ENCODE results near the gene VANGL1. TPM values are rescaled to one million over a fixed set of nuclear protein-coding genes. Genes with fewer than 3 reads are reported as not detected.

VANGL1 gene
- total RNA-seq, 1 donor from 2014 or later = 14.8 TPM

- no peak for DNase-seq (ENCODE audit: low read depth in 2 of 2)
These were observed 1.9 kb downstream of the VANGL1 start for GRCh38 chr1:115643666-115644065.

GRCh38 chr1:115644109-115644508, 2.3 kb downstream of the VANGL1 start:
- DNase-seq (ENCODE audit: low read depth in 2 of 2) = no peak

GRCh38 chr1:115647047-115647446, 5.3 kb downstream of the VANGL1 start:
- DNase-seq (ENCODE audit: low read depth in 2 of 2) = peak; percentile 81 to 82

GRCh38 chr1:115647507-115647906, 5.7 kb downstream of the VANGL1 start:
- DNase-seq (ENCODE audit: low read depth in 2 of 2) = peak in 1 of 2 donors; percentile 19

GRCh38 chr1:115647919-115648650, 6.3 kb downstream of the VANGL1 start:
- DNase-seq (ENCODE audit: low read depth in 2 of 2) = no peak

- peak in 1 of 2 donors; percentile 80 for DNase-seq (ENCODE audit: low read depth in 2 of 2)
These were observed 7.2 kb downstream of the VANGL1 start for GRCh38 chr1:115648717-115649691.

- peak in 1 of 2 donors; percentile 30 for DNase-seq (ENCODE audit: low read depth in 2 of 2)
These were observed 8.2 kb downstream of the VANGL1 start for GRCh38 chr1:115649964-115650363.

- no peak for DNase-seq (ENCODE audit: low read depth in 2 of 2)
These were observed 9.2 kb downstream of the VANGL1 start for GRCh38 chr1:115650961-115651360.

GRCh38 chr1:115651391-115651790, 9.6 kb downstream of the VANGL1 start:
- no peak for DNase-seq (ENCODE audit: low read depth in 2 of 2)

GRCh38 chr1:115652236-115652788, 10.5 kb downstream of the VANGL1 start:
- DNase-seq (ENCODE audit: low read depth in 2 of 2) = no peak

GRCh38 chr1:115654125-115654524, 12.4 kb downstream of the VANGL1 start:
- peak in 1 of 2 donors; percentile 14 for DNase-seq (ENCODE audit: low read depth in 2 of 2)

GRCh38 chr1:115654663-115655305, 13.0 kb downstream of the VANGL1 start:
- peak in 1 of 2 donors; percentile 75 for DNase-seq (ENCODE audit: low read depth in 2 of 2)

- no peak for DNase-seq (ENCODE audit: low read depth in 2 of 2)
These were observed 13.5 kb downstream of the VANGL1 start for GRCh38 chr1:115655306-115655663.

GRCh38 chr1:115655916-115656315, 14.1 kb downstream of the VANGL1 start:
- no peak for DNase-seq (ENCODE audit: low read depth in 2 of 2)

- DNase-seq (ENCODE audit: low read depth in 2 of 2) = peak; percentile 46 to 68
These were observed 14.8 kb downstream of the VANGL1 start for GRCh38 chr1:115656461-115657077.

- DNase-seq (ENCODE audit: low read depth in 2 of 2) = no peak
These were observed 16.9 kb downstream of the VANGL1 start for GRCh38 chr1:115658646-115659045.

- no peak for DNase-seq (ENCODE audit: low read depth in 2 of 2)
These were observed 18.4 kb downstream of the VANGL1 start for GRCh38 chr1:115660151-115660550.

GRCh38 chr1:115661157-115661556, 19.4 kb downstream of the VANGL1 start:
- no peak for DNase-seq (ENCODE audit: low read depth in 2 of 2)

- DNase-seq (ENCODE audit: low read depth in 2 of 2) = no peak
These were observed 23.7 kb downstream of the VANGL1 start for GRCh38 chr1:115665319-115666096.

GRCh38 chr1:115666206-115666605, 24.4 kb downstream of the VANGL1 start:
- no peak for DNase-seq (ENCODE audit: low read depth in 2 of 2)
